Activated CD8-positive, alpha-beta memory T cell treated with anti-CD3 and anti-CD28 coated beads, Interleukin-2, amount 10 ng/mL, durations not matched to agents 7 days and 5 days (primary cell): Measurements from ENCODE around the gene DIDO1. TPM values are rescaled to one million over a fixed set of nuclear protein-coding genes. Genes with fewer than 3 reads are reported as not detected.

Experiments used
- ATAC-seq: fragments of 150-1000 bp; cut with Tn5 transposase; one replicate; pipeline ENCODE4 v1.10.0; 2021; ENCODE audit warnings: moderate library complexity
- CTCF ChIA-PET: fragments of 350-600 bp; sonication (Branson Sonifier 250); formaldehyde crosslinking; loops from one replicate; lab custom pipeline; 2021; ENCODE audit warnings: antibody characterized with exemption; lab: Charles Lee
- DNase-seq: peaks from one replicate; pipeline ENCODE4 v3.0.0-alpha.2; 2020
- H3K27ac Mint-ChIP-seq: one replicate; pipeline ENCODE4 v1.8.0; 2021; ENCODE audit warnings: mild to moderate bottlenecking, mixed read lengths
- H3K27me3 Mint-ChIP-seq: one replicate; pipeline ENCODE4 v1.8.0; 2021; ENCODE audit warnings: mixed read lengths
- H3K36me3 Mint-ChIP-seq: one replicate; pipeline ENCODE4 v1.8.0; 2021; ENCODE audit warnings: mild to moderate bottlenecking, mixed read lengths
- H3K4me1 Mint-ChIP-seq: one replicate; pipeline ENCODE4 v1.8.0; 2021; ENCODE audit warnings: mixed read lengths
- H3K4me3 Mint-ChIP-seq: one replicate; pipeline ENCODE4 v1.8.0; 2021; ENCODE audit warnings: mild to moderate bottlenecking, moderate library complexity, mixed read lengths
- H3K9me3 Mint-ChIP-seq: one replicate; pipeline ENCODE4 v1.8.0; 2022; ENCODE audit warnings: low read depth, mixed read lengths
- total RNA-seq, 2 experiments: library from RNA; stranded (reverse); gene quantifications; one replicate each; pipeline ENCODE4 v1.2.3, GENCODE V29; 2021

The DIDO1 gene
- total RNA-seq, 2 experiments from 2014 or later, result 64.6 to 87.0 TPM

DNA sequence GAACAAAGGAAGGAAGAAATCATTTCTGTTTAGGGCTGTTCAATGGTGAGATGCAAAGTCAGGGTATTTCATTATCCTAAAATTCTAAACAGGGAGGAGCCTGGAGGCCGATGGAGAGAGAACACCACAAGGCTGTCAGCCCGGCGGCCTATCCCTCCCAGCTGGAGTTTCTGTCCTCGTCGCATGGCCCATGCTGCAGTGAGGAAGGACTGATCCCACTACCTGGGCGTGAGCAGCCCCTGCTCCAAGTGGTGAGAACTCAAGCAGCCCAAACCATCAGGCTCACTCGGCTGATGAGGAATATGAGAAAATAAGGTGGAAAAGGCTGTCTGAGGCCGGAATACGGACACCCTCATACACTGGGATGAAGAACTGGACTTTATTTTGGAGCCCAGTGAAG is 30.8 kb downstream of the DIDO1 start:
- H3K27me3 Mint-ChIP-seq, result no peaks in the 10 kb centered on the region
- no peak overlapping the region for H3K27ac Mint-ChIP-seq
- peaks cover 47% of the 10 kb centered on the region for H3K36me3 Mint-ChIP-seq
- peaks cover 34% of the 10 kb centered on the region for H3K4me1 Mint-ChIP-seq
- CTCF ChIA-PET, result no interaction called here
- ATAC-seq, result no peak
- no peak overlapping the region for H3K4me3 Mint-ChIP-seq
- no peaks in the 10 kb centered on the region for H3K9me3 Mint-ChIP-seq
- no peak for DNase-seq

DNA sequence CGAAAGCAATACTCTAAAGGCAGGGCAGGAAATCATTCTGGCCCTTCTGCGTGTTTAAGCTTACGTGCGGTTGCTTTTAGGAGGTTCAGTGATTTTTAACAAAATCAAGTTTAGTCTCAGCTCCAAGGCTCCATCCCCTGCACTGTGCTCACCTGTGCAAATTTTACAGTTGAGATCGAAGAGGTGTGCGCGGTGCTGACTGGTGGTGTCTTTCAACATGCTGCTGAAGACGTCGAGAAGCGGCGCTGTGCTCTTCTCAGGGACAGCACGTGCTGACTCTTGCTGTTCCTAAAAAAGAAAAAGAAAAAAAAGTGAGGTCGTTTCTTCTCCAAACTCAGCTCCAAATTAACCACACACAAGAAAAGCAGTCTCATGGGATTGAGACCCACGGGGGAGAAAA is 32.0 kb downstream of the DIDO1 start:
- no peak for ATAC-seq
- Mint-ChIP-seq H3K36me3 (peaks cover 54% of the 10 kb centered on the region), H3K4me1 (peaks cover 21% of the 10 kb centered on the region), H3K27ac (no peak overlapping the region), H3K9me3 (no peaks in the 10 kb centered on the region), H3K27me3 (no peaks in the 10 kb centered on the region), H3K4me3 (no peak overlapping the region)
- CTCF ChIA-PET, result interaction anchor here (1.3 to 2.1 kb wide), 2 partner anchors 11 to 13 kb away, joined by 3 to 7 read pairs; no protein-coding TSS in a partner anchor
- no peak for DNase-seq

DNA sequence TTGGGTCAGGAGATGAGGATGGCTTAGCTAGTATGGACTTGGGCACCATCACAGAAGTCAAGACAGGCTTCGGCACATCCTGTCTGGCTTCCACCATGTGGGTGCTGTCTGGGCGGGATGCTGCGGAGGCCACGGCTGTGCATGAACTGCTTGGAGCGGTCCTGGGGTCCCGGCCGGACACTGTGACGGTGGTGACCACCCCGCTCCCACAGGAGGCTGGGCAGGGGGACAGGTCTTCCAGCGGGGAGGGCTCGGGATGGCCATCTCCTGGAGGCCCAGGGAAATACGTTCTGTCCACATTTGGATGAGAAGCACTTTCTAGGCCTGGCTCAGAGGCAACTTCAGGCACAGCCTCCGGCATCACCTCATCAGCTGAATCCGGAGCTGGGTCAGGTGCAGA is 32.6 kb downstream of the DIDO1 start:
- H3K27ac Mint-ChIP-seq, result no peak overlapping the region
- no peaks in the 10 kb centered on the region for H3K9me3 Mint-ChIP-seq
- H3K36me3 Mint-ChIP-seq, result peaks cover 54% of the 10 kb centered on the region
- ATAC-seq, result no peak
- CTCF ChIA-PET, result interaction anchor here (1.0 to 2.1 kb wide), 2 partner anchors 10 to 14 kb away, joined by 3 to 7 read pairs; no protein-coding TSS in a partner anchor
- H3K27me3 Mint-ChIP-seq, result no peaks in the 10 kb centered on the region
- DNase-seq, result no peak
- H3K4me1 Mint-ChIP-seq, result peaks cover 16% of the 10 kb centered on the region
- H3K4me3 Mint-ChIP-seq, result no peak overlapping the region

DNA sequence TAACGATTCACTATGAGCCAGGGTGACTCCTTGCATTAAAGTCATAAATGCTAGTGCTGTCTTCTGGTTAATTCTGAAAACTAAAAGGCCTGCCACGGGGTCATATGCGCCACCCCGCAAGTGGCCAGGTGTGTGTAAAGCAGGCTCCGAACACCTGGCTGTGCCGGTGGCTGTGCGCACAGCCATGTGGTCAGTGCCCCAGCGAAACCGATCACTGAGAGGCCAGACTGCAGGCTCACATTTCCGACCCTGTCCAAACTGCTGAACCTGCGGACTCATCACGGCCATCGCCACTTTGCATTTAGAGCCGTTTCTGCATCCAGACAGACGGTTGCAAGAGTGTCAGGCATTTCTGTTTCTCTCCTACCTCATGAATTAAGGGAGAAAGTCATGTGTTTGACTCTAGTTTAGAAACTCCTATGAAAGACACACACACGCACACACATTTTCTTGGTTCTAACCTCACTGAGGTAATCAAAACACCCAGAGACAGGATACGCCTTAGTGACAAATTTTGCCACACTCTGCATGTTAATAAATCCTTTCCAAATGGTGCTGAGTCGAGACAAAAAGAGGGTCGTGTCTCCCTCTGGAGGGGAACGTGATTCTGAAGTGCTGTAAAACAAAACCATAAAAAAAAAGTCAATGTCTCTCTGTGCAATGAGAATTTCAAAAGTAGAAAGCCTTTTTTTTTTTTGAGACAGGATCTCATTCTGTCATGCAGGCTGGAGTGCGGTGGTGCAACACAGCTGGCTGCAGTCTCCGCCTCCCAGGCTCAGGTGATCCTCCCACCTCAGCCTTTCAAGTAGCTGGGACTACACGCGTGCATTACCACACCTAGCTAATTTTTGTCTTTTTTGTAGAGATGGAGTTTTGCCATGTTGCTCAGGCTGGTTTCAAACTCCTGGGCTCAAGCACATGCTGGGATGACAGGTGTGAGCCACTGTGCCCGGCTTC is 33.7 kb downstream of the DIDO1 start:
- DNase-seq, result no peak
- Mint-ChIP-seq H3K9me3 (no peaks in the 10 kb centered on the region), H3K27me3 (no peaks in the 10 kb centered on the region), H3K36me3 (peaks cover 58% of the 10 kb centered on the region), H3K27ac (no peak overlapping the region), H3K4me3 (no peak overlapping the region), H3K4me1 (peaks cover 17% of the 10 kb centered on the region)
- ATAC-seq, result no peak
- CTCF ChIA-PET, result interaction anchor here (1.0 to 3.7 kb wide), 3 partner anchors 7 to 15 kb away, joined by 3 to 13 read pairs (median 7); no protein-coding TSS in a partner anchor

DNA sequence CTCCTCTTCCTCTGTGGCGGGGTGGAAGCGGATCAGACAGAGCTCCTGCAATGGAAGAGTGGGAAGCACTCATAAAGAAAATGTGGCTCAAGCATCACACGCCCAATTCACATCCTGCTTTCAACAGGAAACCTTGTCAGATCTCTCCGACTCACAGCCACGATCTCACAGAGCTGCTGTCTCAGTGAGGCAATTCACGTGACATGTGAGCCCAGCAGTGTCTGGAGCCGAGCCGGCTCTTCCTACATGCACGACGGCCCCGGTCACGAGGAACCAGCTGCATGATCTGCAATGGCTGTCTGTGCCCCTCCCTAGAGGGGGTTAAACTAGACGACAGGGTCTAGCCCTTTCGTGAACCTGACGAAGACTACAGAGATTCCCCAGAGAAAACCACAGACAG is 35.2 kb downstream of the DIDO1 start:
- DNase-seq, result no peak
- H3K4me1 Mint-ChIP-seq, result peaks cover 19% of the 10 kb centered on the region
- no peaks in the 10 kb centered on the region for H3K27me3 Mint-ChIP-seq
- H3K36me3 Mint-ChIP-seq, result peaks cover 60% of the 10 kb centered on the region
- no peak overlapping the region for H3K4me3 Mint-ChIP-seq
- no peak for ATAC-seq
- peak overlapping the region; percentile 62 for H3K27ac Mint-ChIP-seq
- H3K9me3 Mint-ChIP-seq, result no peaks in the 10 kb centered on the region
- CTCF ChIA-PET, result interaction anchor here (1.1 to 3.7 kb wide), 3 partner anchors 9 to 118 kb away, joined by 4 to 13 read pairs (median 4); no protein-coding TSS in a partner anchor

DNA sequence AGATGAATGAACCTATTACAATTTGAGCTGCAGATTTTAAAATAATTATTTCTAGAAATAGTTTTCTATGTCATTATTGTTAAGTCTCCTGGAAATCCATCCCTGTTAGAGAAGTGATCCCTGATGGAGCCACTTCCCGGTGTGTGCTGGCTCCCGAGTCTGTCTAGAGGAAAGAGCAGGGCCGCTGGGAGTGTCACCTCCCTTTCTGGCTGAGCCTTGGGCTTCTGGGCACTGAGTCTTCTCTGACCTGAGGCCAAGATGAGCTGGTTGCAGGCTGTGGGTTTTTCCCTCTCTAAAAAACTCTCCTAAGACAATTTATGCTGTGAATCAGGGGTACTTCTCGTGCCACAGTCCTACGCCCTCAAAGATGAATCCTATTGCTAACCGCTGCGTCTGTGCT is 35.9 kb downstream of the DIDO1 start:
- H3K27ac Mint-ChIP-seq, result no peak overlapping the region
- H3K4me1 Mint-ChIP-seq, result peaks cover 19% of the 10 kb centered on the region

DNA sequence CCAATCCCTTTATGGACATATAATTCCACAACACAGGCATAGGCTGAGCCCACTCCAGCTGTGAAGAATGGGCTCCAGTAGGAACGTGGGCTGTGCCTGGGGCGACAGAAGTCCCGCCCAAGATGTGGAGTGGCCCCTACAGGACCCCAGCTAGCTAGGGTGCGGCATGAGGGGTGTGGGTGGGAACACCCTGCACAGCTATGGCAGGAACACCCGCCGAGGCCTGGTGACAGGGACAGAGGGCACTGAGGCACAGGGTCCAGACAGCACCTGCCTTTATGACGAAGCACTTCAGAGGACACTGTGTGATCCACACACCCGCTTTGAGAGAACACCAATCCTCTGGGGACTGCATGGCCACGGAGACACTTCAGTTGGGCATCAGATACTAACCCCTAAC is 36.4 kb downstream of the DIDO1 start:
- Mint-ChIP-seq H3K36me3 (peaks cover 52% of the 10 kb centered on the region), H3K27me3 (no peaks in the 10 kb centered on the region), H3K9me3 (no peaks in the 10 kb centered on the region), H3K4me1 (peaks cover 19% of the 10 kb centered on the region), H3K27ac (no peak overlapping the region), H3K4me3 (no peak overlapping the region)
- CTCF ChIA-PET, result interaction anchor here (1.3 to 3.7 kb wide), 3 partner anchors 10 to 119 kb away, joined by 3 to 13 read pairs (median 4); no protein-coding TSS in a partner anchor
- ATAC-seq (no peak), DNase-seq (no peak)

More for the DNA sequence above, 35.9 kb downstream of the DIDO1 start:
- DNase-seq, result no peak
- no peaks in the 10 kb centered on the region for H3K9me3 Mint-ChIP-seq
- H3K27me3 Mint-ChIP-seq, result no peaks in the 10 kb centered on the region
- CTCF ChIA-PET, result interaction anchor here (1.8 to 3.7 kb wide), 2 partner anchors 9 to 119 kb away, joined by 4 to 13 read pairs; no protein-coding TSS in a partner anchor
- H3K4me3 Mint-ChIP-seq, result no peak overlapping the region
- H3K36me3 Mint-ChIP-seq, result peaks cover 55% of the 10 kb centered on the region
- ATAC-seq, result no peak

DNA sequence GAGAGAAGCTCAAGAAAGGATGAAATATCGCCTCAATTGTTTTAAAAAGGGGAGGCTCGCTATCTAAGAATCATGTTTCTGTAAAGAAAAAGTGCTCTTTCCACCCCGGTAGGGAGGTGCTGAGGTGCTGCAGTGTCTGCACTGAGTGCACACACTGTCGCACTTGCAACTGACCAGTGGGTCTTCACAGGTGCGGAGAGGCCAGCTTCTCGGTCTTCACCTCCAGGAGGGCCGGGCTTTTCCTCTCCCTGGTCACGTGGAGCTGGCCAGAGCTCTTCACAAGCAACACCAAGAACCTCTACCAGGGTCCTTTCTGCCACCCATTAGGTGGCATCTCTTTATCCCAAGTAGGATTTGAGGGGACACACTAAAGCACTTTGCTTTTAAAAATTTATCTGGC is 36.9 kb downstream of the DIDO1 start:
- Mint-ChIP-seq H3K27me3 (no peaks in the 10 kb centered on the region), H3K27ac (no peak overlapping the region), H3K36me3 (peaks cover 50% of the 10 kb centered on the region), H3K4me1 (peaks cover 19% of the 10 kb centered on the region), H3K4me3 (no peak overlapping the region), H3K9me3 (no peaks in the 10 kb centered on the region)
- CTCF ChIA-PET, result interaction anchor here (1.1 to 3.7 kb wide), 4 partner anchors 8 to 120 kb away, joined by 3 to 13 read pairs (median 4); no protein-coding TSS in a partner anchor
- ATAC-seq (no peak), DNase-seq (no peak)

DNA sequence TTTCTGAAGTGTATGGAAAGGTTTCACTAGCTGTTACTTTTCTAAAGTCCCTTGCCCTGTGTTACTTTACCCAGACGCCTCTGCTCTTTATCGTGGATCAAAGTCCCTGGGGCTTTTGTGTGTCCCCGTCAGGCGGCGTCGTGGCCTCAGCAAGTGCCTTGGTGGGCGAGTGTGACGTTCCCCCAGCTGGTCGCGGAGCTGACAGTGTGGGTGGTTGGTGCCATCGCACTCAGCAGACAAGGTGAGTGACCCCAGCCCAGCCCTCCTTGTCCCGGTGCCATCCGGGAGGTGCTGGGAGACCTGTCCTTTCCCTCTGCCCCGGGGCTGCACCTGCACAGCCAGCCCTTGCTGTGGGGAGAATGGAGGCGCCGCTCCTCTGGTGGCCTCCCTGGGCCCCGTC is 37.4 kb downstream of the DIDO1 start:
- CTCF ChIA-PET, result interaction anchor here (1.1 to 3.7 kb wide), 3 partner anchors 9 to 15 kb away, joined by 3 to 13 read pairs (median 4); no protein-coding TSS in a partner anchor
- Mint-ChIP-seq H3K27me3 (no peaks in the 10 kb centered on the region), H3K4me1 (peaks cover 19% of the 10 kb centered on the region), H3K27ac (no peak overlapping the region), H3K4me3 (no peak overlapping the region), H3K9me3 (no peaks in the 10 kb centered on the region), H3K36me3 (peaks cover 45% of the 10 kb centered on the region)
- DNase-seq (no peak), ATAC-seq (no peak)

DNA sequence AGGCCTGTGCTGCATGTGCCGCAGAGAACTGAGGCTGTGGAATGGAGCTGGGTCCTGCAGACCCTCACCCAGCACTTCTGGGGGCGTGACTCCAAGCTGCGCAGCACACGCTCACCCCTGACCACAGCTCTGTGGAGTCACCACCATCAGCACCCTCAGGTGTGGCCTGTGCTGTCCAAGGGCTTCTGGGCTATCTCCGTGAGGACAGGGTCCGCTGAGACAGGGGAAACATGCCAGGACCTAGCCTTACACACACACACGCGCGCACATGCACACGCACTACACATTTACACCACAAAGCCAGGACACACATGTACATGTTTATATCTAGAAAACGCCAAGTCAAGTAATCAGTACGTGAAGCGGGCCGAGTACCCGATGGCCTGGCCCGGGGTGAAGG is 37.9 kb downstream of the DIDO1 start:
- DNase-seq (no peak), ATAC-seq (no peak)
- Mint-ChIP-seq H3K4me3 (no peak overlapping the region), H3K4me1 (peaks cover 19% of the 10 kb centered on the region), H3K36me3 (peaks cover 41% of the 10 kb centered on the region), H3K27ac (no peak overlapping the region), H3K9me3 (no peaks in the 10 kb centered on the region), H3K27me3 (no peaks in the 10 kb centered on the region)
- CTCF ChIA-PET, result interaction anchor here (0.9 to 3.7 kb wide), 3 partner anchors 9 to 13 kb away, joined by 3 to 13 read pairs (median 4); no protein-coding TSS in a partner anchor

DNA sequence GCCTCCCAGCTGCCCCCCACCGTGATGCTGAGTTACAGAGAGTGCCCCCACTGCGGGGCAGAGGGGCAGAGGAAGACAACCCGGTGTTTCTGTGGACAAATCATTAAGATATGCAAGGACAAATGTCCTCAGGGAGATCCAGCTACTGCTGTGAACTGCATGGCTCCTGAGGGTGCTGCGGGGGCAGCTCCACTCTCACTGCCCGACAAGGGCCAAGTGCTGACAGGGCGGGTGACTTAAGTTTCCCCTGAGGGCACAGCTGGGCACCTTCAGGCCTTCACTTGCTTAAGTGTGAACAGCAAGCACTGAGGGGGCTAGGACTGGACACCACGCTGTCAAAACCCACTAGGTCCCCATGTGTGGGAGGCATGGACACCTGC is 38.5 kb downstream of the DIDO1 start:
- Mint-ChIP-seq H3K27ac (no peak overlapping the region), H3K4me3 (no peak overlapping the region), H3K36me3 (peaks cover 36% of the 10 kb centered on the region), H3K27me3 (no peaks in the 10 kb centered on the region), H3K9me3 (no peaks in the 10 kb centered on the region), H3K4me1 (peaks cover 19% of the 10 kb centered on the region)
- ATAC-seq (no peak), DNase-seq (no peak)
- CTCF ChIA-PET, result interaction anchor here (0.9 to 1.0 kb wide), 2 partner anchors 13 to 121 kb away, joined by 3 read pairs; no protein-coding TSS in a partner anchor

DNA sequence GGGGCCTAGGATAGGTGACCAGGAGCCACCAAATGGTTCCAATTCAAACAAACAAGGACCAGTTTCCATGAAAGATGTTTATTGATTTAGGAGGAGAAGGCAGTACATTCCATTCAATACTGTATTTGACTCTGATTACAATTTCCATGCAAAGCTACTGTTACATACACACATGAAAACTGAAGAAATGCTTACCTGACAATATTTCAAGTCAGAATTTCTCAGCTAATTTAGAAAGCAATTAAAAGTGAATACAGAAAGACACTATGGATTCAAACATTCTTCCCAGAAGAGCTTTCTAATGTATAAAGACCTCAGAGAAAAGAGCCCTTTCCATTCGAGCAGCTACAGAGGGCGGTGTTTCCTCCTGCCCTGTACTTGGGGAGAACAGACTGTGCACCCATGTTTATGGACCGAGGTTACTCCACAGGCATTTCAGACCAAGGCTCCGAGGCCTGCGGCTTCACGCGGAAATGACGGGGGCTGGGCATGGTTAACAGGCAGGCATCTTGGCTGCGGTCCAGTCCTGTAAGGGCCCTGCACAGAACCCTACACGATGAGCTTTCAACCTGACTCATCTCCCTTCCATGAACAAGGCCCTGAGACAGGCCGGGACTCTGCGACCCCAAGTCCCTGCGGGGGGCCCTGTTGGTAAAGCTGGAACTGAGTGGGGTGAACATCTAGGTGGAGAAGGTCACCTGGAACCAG is 39.0 kb downstream of the DIDO1 start:
- H3K27me3 Mint-ChIP-seq, result no peaks in the 10 kb centered on the region
- no peak overlapping the region for H3K27ac Mint-ChIP-seq
- peaks cover 32% of the 10 kb centered on the region for H3K36me3 Mint-ChIP-seq
- no peaks in the 10 kb centered on the region for H3K9me3 Mint-ChIP-seq
- no peak overlapping the region for H3K4me3 Mint-ChIP-seq
- H3K4me1 Mint-ChIP-seq, result peaks cover 17% of the 10 kb centered on the region
- ATAC-seq, result peak; percentile 20
- DNase-seq, result no peak
- CTCF ChIA-PET, result interaction anchor here (0.9 to 1.0 kb wide), 2 partner anchors 14 to 122 kb away, joined by 3 read pairs; no protein-coding TSS in a partner anchor

DNA sequence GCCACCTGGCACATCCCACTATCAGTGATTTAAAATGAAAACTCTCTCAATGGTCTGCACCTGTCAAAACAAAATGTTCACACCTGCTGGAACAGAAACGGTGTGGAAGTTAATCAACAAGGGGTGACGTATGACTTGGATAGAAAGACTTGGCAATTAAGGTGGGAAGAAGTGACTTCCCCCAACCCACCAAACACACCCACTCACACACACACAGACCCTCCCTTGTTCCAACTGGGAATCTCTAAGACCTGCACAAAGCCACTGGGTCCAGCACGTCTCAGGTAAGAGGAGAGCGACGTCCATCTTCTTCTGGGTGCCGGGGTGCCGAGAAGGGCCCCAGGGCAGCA is 39.6 kb downstream of the DIDO1 start:
- H3K36me3 Mint-ChIP-seq, result peaks cover 34% of the 10 kb centered on the region

More for the DNA sequence above, 39.6 kb downstream of the DIDO1 start:
- Mint-ChIP-seq H3K27me3 (no peaks in the 10 kb centered on the region), H3K4me1 (peaks cover 16% of the 10 kb centered on the region), H3K27ac (no peak overlapping the region), H3K4me3 (no peak overlapping the region), H3K9me3 (no peaks in the 10 kb centered on the region)
- ATAC-seq, result no peak
- DNase-seq, result no peak
- CTCF ChIA-PET, result no interaction called here
